ENCODE measurements around the gene IZUMO4. TPM values are rescaled to one million over a fixed set of nuclear protein-coding genes. Genes with fewer than 3 reads are reported as not detected.

The IZUMO4 gene
- total and polyA plus RNA-seq, 8 donors: 3.5 to 22.3 (median 8.1) TPM; not detected in 3

- peaks cover 39 to 74% (median 70%) of the 10 kb centered on the region in 4 donors for H3K36me3 ChIP-seq
- TF ChIP-seq EP300 (IDR thresholded peaks at IDR 0.05): no peak
- no peak for TF ChIP-seq POLR2AphosphoS5 (IDR thresholded peaks at IDR 0.05)
- TF ChIP-seq CTCF (IDR thresholded peaks at IDR 0.05): no peak
- TF ChIP-seq POLR2A (IDR thresholded peaks at IDR 0.05): no peak
- 85 to 90% (median 86%) methylated on average over 44 to 45 of the region's 45 CpGs for WGBS, 5 donors
- H3K27me3 ChIP-seq: no peaks in the 10 kb centered on the region
- DNase-seq: no peak
- H3K9me3 ChIP-seq: peaks cover 0 to 9% (median 0%) of the 10 kb centered on the region in 4 donors
- H3K27ac ChIP-seq: no peak overlapping the region
- peaks cover 8 to 16% (median 14%) of the 10 kb centered on the region in 4 donors for H3K4me1 ChIP-seq
- H3K4me3 ChIP-seq: no peak overlapping the region
- intact Hi-C loops (cut with DNase I; ENCODE audit: low total_unique reads): no loop called here
Observed at GRCh38 chr19:2101417-2102335, 5.0 kb downstream of the IZUMO4 start.

GRCh38 chr19:2103045-2103707 lies 6.5 kb downstream of the IZUMO4 start:
- H3K36me3 ChIP-seq: peaks cover 46 to 89% (median 85%) of the 10 kb centered on the region in 4 donors
- no peaks in the 10 kb centered on the region for H3K27me3 ChIP-seq
- no peak overlapping the region for H3K4me3 ChIP-seq
- TF ChIP-seq POLR2AphosphoS5 (IDR thresholded peaks at IDR 0.05): no peak
- no peak for TF ChIP-seq CTCF (IDR thresholded peaks at IDR 0.05)
- TF ChIP-seq EP300 (IDR thresholded peaks at IDR 0.05): no peak
- no peak for TF ChIP-seq POLR2A (IDR thresholded peaks at IDR 0.05)
- 76 to 85% (median 83%) methylated on average over 20 of the region's 20 CpGs for WGBS, 5 donors
- no peak for DNase-seq
- peaks cover 0 to 9% (median 0%) of the 10 kb centered on the region in 4 donors for H3K9me3 ChIP-seq
- peaks cover 0 to 2% (median under 1%) of the 10 kb centered on the region in 4 donors for H3K4me1 ChIP-seq
- no peak overlapping the region for H3K27ac ChIP-seq
- intact Hi-C loops (cut with DNase I; ENCODE audit: low total_unique reads): no loop called here

GRCh38 chr19:2108251-2109016 lies 11.7 kb downstream of the IZUMO4 start:
- H3K4me3 ChIP-seq: no peak overlapping the region
- H3K36me3 ChIP-seq: peaks cover 73 to 95% (median 93%) of the 10 kb centered on the region in 4 donors
- intact Hi-C loops (cut with DNase I; ENCODE audit: low total_unique reads): no loop called here
- no peaks in the 10 kb centered on the region for H3K4me1 ChIP-seq
- no peak for DNase-seq
- H3K27ac ChIP-seq: no peak overlapping the region
- H3K27me3 ChIP-seq: no peaks in the 10 kb centered on the region
- WGBS, 5 donors: 92 to 97% (median 94%) methylated on average over 16 to 23 of the region's 23 CpGs
- TF ChIP-seq POLR2A (IDR thresholded peaks at IDR 0.05): no peak
- no peak for TF ChIP-seq POLR2AphosphoS5 (IDR thresholded peaks at IDR 0.05)
- no peak for TF ChIP-seq CTCF (IDR thresholded peaks at IDR 0.05)
- TF ChIP-seq EP300 (IDR thresholded peaks at IDR 0.05): no peak
- H3K9me3 ChIP-seq: peaks cover 0 to 9% (median 0%) of the 10 kb centered on the region in 4 donors
